Lower leg skin (tissue), 4 donors: ENCODE results near the gene SPOCK1. TPM values are rescaled to one million over a fixed set of nuclear protein-coding genes. Genes with fewer than 3 reads are reported as not detected.

Experiments used
- DNase-seq, 2 donors: peaks; one replicate each; pipeline ENCODE4 v3.0.0-alpha.2; 2019; ENCODE audit warnings: low spot score in 2 of 2
- H3K4me3 ChIP-seq: fragments of 200-600 bp; sonication (generic); 2 replicates; pipeline ENCODE4 v1.5.1; 2017; ENCODE audit warnings: mild to moderate bottlenecking, low read depth; ENCODE audit not compliant: poor library complexity, severe bottlenecking
- CTCF ChIP-seq, 3 donors: fragments of 450-650 bp; IDR thresholded peaks; one replicate each; pipeline ENCODE4 v1.5.1; 2016; ENCODE audit warnings: antibody characterized with exemption in 3 of 3, mild to moderate bottlenecking in 3 of 3, moderate library complexity in 2 of 3
- POLR2A ChIP-seq, 2 donors: fragments of 450-650 bp; IDR thresholded peaks; one replicate each; pipeline ENCODE4 v1.6.1; 2016 to 2017; ENCODE audit warnings: antibody characterized with exemption in 2 of 2, mild to moderate bottlenecking in 1 of 2, moderate library complexity in 1 of 2
- WGBS, 2 donors: methylation state at CpG; one replicate each; pipeline ENCODE4 v1.1.5; 2018; 5-methylcytosine and 5-hydroxymethylcytosine counted together
- intact Hi-C: fragments of 100-400 bp; cut with DNase I; formaldehyde crosslinking; loops from one replicate; pipeline ENCODE4 v1.15.0; 2023; ENCODE audit warnings: low total_unique reads
- total RNA-seq, 4 donors: library from RNA; depleted of rRNA; stranded (reverse); fragments of >200 nt; gene quantifications; one replicate each; pipeline ENCODE4 v1.1.0, GENCODE V29; 2016

SPOCK1 gene
- total RNA-seq, 4 donors from 2014 or later: 7.9 to 21.5 (median 11.7) TPM

GRCh38 chr5:137516961-137517360 is 17.8 kb upstream of the SPOCK1 start:
- TF ChIP-seq CTCF (IDR thresholded peaks at IDR 0.05) (no peak), POLR2A (IDR thresholded peaks at IDR 0.05) (no peak)
- 73 to 75% methylated on average over 5 of the region's 5 CpGs for WGBS, 2 donors
- no peak overlapping the region for H3K4me3 ChIP-seq
- intact Hi-C loops: no loop called here
- no peak for DNase-seq

GRCh38 chr5:137516251-137516797 is 17.2 kb upstream of the SPOCK1 start:
- WGBS, 2 donors: 12 to 13% methylated on average over 7 of the region's 7 CpGs
- intact Hi-C loops: no loop called here
- no peak for DNase-seq

GRCh38 chr5:137515238-137515637 is 16.1 kb upstream of the SPOCK1 start:
- DNase-seq: no peak
- intact Hi-C loops: no loop called here
- WGBS, 2 donors: 87 to 90% methylated on average over 5 of the region's 5 CpGs
- H3K4me3 ChIP-seq: no peak overlapping the region
- TF ChIP-seq POLR2A (IDR thresholded peaks at IDR 0.05) (no peak), CTCF (IDR thresholded peaks at IDR 0.05) (no peak)

More at GRCh38 chr5:137516251-137516797, 17.2 kb upstream of the SPOCK1 start:
- H3K4me3 ChIP-seq: no peak overlapping the region
- no peak for TF ChIP-seq POLR2A (IDR thresholded peaks at IDR 0.05)
- TF ChIP-seq CTCF (IDR thresholded peaks at IDR 0.05): no peak

GRCh38 chr5:137510671-137511070 is 11.5 kb upstream of the SPOCK1 start:
- WGBS, 2 donors: 69 to 87% methylated on average over 1 of the region's 1 CpG
- no peak overlapping the region for H3K4me3 ChIP-seq
- no peak for DNase-seq
- TF ChIP-seq CTCF (IDR thresholded peaks at IDR 0.05) (no peak), POLR2A (IDR thresholded peaks at IDR 0.05) (no peak)
- intact Hi-C loops: no loop called here

- TF ChIP-seq CTCF (IDR thresholded peaks at IDR 0.05): no peak
- TF ChIP-seq POLR2A (IDR thresholded peaks at IDR 0.05): no peak
- DNase-seq: no peak
- H3K4me3 ChIP-seq: no peak overlapping the region
- 74 to 75% methylated on average over 5 of the region's 5 CpGs for WGBS, 2 donors
- intact Hi-C loops: no loop called here
Measured at GRCh38 chr5:137507150-137507549, 8.0 kb upstream of the SPOCK1 start.

GRCh38 chr5:137506296-137506695 is 7.2 kb upstream of the SPOCK1 start:
- 85 to 89% methylated on average over 4 of the region's 4 CpGs for WGBS, 2 donors
- intact Hi-C loops: no loop called here
- H3K4me3 ChIP-seq: no peak overlapping the region
- peak in 1 of 2 donors; percentile 40 for DNase-seq
- TF ChIP-seq POLR2A (IDR thresholded peaks at IDR 0.05) (no peak), CTCF (IDR thresholded peaks at IDR 0.05) (no peak)
